Erythroblast (primary cell): ENCODE measurements around the gene TTC39B.

Experiments
- GATA1 ChIP-seq: IDR thresholded peaks from 2 replicates; pipeline ENCODE4 v1.6.1; 2011; ENCODE audit warnings: low read depth, mild to moderate bottlenecking, control low read depth, low read length, moderate library complexity
- POLR2A ChIP-seq: IDR thresholded peaks from 2 replicates; pipeline ENCODE4 v1.6.1; 2011; ENCODE audit warnings: mild to moderate bottlenecking, low read length

- TF ChIP-seq POLR2A (no peak), GATA1 (no peak)
Observed at GRCh38 chr9:15137658-15138356, 169.2 kb downstream of the TTC39B start.
